OCI-LY3 (cell line): ENCODE data around the gene MAPT.

Experiments
- CTCF ChIP-seq: fragments of 200-600, 300-600 bp; sonication (generic); IDR thresholded peaks from 2 replicates; pipeline ENCODE4 v1.5.1; 2014; ENCODE audit warnings: antibody characterized with exemption, low read length, low read depth
- EZH2phosphoT487 ChIP-seq: fragments of 200-600 bp; shearing (Covaris generic); IDR thresholded peaks from 2 replicates; pipeline ENCODE4 v1.6.1; 2018; ENCODE audit warnings: antibody characterized with exemption, mixed run types, low read depth

- TF ChIP-seq CTCF (no peak), EZH2phosphoT487 (no peak)
Measured at GRCh38 chr17:45986056-45986455, 91.7 kb downstream of the MAPT start.
